NCI-H226 (cell line): ENCODE measurements around the gene MAP2K7.
"Not testable (repeated sequence)": the region's sequence is repeated elsewhere in the genome, so short reads cannot be mapped to it uniquely, and the experiment has no call there.

Experiments
- DNase-seq: peaks from one replicate; pipeline ENCODE4 v3.0.0-alpha.2; 2015

Gene MAP2K7

DNA sequence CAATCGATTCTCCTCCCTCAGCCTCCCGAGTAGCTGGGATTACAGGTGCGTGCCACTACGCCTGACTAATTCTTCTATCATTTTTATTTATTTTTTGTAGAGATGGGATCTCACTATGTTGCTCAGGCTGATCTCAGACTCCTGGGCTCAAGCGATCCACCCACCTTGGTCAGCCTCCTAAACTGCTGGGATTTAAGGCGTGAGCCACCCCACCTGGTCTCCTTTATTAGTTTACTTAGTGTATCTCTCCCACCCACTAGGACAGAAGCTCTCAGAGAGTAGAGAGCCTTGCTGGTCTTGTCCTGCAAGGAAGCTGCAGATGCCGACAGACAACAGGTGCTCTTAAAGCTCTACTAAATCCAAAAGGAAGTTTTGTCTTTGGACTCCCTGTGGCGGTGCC is 17.9 kb upstream of the MAP2K7 start:
- no peak for DNase-seq

- DNase-seq = no peak
These were observed 16.1 kb upstream of the MAP2K7 start for GRCh38 chr19:7887408-7888144.

GRCh38 chr19:7888145-7888825 is 15.4 kb upstream of the MAP2K7 start, which contains the start of gene LRRC8E:
TSS of gene LRRC8E (plus strand) at chr19:7888510. CDS start at chr19:7895604, 7,094 bp downstream.
- peak; percentile 73 for DNase-seq

- no peak for DNase-seq
These were observed 14.9 kb upstream of the MAP2K7 start for GRCh38 chr19:7888826-7889217.

- not testable (repeated sequence) for DNase-seq
These were observed 10.1 kb upstream of the MAP2K7 start for GRCh38 chr19:7893362-7894101.

DNA sequence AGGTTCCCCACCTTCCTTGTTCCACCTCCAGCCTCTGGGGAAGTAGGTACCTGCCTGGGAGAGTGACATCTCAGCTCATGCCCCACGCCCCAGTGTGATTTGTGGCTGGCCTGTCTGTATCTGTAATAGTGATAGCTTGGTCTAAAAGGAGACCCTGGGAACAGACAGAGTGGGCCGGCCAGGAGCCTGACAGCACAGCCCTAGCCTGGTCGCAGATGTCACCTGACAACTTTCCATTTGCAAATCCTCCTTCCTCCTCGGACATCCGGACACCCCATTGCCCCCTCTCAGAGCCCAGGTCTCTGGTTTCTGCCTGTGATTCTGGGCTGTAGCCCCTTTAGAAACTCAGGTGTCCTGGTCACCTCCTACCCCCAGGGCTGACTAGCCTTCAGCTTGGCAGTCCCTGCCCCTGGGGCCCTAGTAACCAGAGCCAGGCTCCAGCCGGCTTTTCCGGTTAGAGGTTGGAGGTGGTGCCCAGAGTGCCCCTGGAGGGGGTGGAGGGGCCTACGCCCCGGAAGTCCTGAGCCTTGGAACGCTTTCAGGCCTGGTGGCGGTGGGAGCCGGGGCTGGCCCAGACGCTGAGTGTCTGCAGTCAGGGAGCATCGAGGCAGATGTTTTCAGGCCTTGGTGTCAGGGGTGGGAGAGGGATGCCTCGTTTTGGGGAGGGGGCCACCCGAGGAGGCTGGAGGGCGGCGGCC is 8.9 kb upstream of the MAP2K7 start:
- no peak for DNase-seq

DNA sequence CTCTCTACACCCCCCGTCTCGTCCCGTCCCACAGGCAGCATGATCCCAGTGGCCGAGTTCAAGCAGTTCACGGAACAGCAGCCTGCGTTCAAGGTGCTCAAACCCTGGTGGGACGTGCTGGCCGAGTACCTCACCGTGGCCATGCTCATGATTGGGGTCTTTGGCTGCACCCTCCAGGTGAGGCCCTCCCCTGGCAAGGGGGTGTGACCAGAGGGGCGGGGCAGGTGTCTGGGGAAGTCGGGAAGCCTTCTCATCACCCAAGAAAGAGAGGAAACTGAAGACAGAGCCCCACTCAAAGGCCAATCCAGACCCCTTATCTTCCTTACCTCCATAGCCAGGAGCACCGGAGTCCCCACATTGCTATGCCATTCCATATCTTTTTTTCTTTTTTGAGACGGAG is 8.1 kb upstream of the MAP2K7 start:
- no peak for DNase-seq

GRCh38 chr19:7897292-7897691 is 6.4 kb upstream of the MAP2K7 start:
- no peak for DNase-seq

- no peak for DNase-seq
These were observed 4.7 kb upstream of the MAP2K7 start for GRCh38 chr19:7898967-7899366.

GRCh38 chr19:7899751-7900378 is 3.8 kb upstream of the MAP2K7 start:
- DNase-seq = no peak

GRCh38 chr19:7900401-7900870 is 3.2 kb upstream of the MAP2K7 start:
- no peak for DNase-seq

- DNase-seq = no peak
These were observed 2.7 kb upstream of the MAP2K7 start for GRCh38 chr19:7900931-7901330.

- DNase-seq = no peak
These were observed 2.3 kb upstream of the MAP2K7 start for GRCh38 chr19:7901337-7901736.

DNA sequence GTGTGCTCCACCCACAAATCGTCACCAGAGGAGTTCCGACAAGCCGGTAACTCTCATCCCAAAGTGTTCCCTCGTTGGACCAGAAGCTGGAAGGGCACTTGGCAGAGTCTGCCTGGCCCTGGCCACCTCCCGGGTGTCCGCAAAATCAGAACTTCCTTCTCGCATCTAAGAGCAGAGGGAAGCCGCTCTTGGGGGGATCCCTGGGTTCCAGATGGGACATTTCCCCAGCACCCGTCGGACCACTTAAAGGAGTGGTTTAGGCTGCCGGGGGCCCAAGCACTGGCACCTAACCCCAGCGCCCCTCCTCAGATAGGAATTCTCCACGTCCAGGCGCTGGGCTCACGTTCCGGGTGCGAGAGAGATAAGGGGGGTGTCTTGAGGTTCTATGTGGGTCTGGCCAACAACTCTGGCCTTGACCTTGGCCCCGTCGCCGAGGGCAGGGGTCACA is 857 bp upstream of the MAP2K7 start:
- no peak for DNase-seq

GRCh38 chr19:7904074-7905020 is 670 bp downstream of the MAP2K7 start:
- DNase-seq = no peak

DNA sequence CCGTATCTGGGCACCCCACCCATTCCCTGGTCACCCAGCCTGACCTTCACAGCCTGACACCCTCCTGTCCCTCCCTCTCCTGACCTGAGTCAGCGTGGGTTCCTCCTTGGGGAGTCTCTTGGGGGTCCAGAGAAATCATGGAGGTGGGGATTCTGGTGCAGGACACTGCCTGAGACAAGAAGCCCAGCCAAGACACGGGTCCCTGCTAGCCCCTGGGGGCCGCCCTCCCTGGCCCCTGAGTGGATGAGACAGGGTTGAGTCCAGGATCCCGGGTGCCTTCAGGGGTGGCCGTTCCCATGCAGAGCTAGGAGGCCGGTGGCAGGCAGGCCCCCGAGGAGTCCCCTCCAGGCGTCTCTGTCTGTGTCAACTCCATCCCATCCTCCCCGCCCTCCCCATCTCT is 1.6 kb downstream of the MAP2K7 start:
- no peak for DNase-seq

- no peak for DNase-seq
These were observed 2.2 kb downstream of the MAP2K7 start for GRCh38 chr19:7905859-7906258.

- DNase-seq = no peak
These were observed 3.4 kb downstream of the MAP2K7 start for GRCh38 chr19:7907122-7907521.

- DNase-seq = no peak
These were observed 3.9 kb downstream of the MAP2K7 start for GRCh38 chr19:7907544-7907943.

GRCh38 chr19:7908078-7908699 is 4.5 kb downstream of the MAP2K7 start:
- no peak for DNase-seq
